ENCODE results near the gene ARHGAP15.

Gene ARHGAP15

GRCh38 chr2:143736904-143737303, 607.7 kb downstream of the ARHGAP15 start:
- DNase-seq = no peak

GRCh38 chr2:143740431-143740830, 611.2 kb downstream of the ARHGAP15 start:
- DNase-seq = no peak

GRCh38 chr2:143741205-143741604, 612.0 kb downstream of the ARHGAP15 start:
- DNase-seq = no peak

GRCh38 chr2:143742581-143742980, 613.4 kb downstream of the ARHGAP15 start:
- no peak for DNase-seq

GRCh38 chr2:143744114-143744513, 614.9 kb downstream of the ARHGAP15 start:
- no peak for DNase-seq

GRCh38 chr2:143745060-143745459, 615.8 kb downstream of the ARHGAP15 start:
- DNase-seq = no peak

- DNase-seq = no peak
These were observed 625.5 kb downstream of the ARHGAP15 start for GRCh38 chr2:143754742-143755141.

- no peak for DNase-seq
These were observed 629.6 kb downstream of the ARHGAP15 start for GRCh38 chr2:143758629-143759330.

- DNase-seq = no peak
These were observed 630.2 kb downstream of the ARHGAP15 start for GRCh38 chr2:143759455-143759854.

GRCh38 chr2:143762176-143762928, 633.1 kb downstream of the ARHGAP15 start:
- DNase-seq = no peak

- DNase-seq = no peak
These were observed 635.0 kb downstream of the ARHGAP15 start for GRCh38 chr2:143764261-143764660.

GRCh38 chr2:143764706-143765105, 635.5 kb downstream of the ARHGAP15 start:
- DNase-seq = no peak

GRCh38 chr2:143768991-143769390, 639.8 kb downstream of the ARHGAP15 start:
- DNase-seq = no peak

GRCh38 chr2:143771939-143772338, 642.7 kb downstream of the ARHGAP15 start:
- DNase-seq = no peak

GRCh38 chr2:143776526-143777297, 647.5 kb downstream of the ARHGAP15 start:
- DNase-seq = no peak

- DNase-seq = no peak
These were observed 649.8 kb downstream of the ARHGAP15 start for GRCh38 chr2:143779021-143779420.

GRCh38 chr2:143786026-143786765, 657.0 kb downstream of the ARHGAP15 start:
- no peak for DNase-seq

- no peak for DNase-seq
These were observed 658.5 kb downstream of the ARHGAP15 start for GRCh38 chr2:143787674-143788073.

- DNase-seq = no peak
These were observed 663.4 kb downstream of the ARHGAP15 start for GRCh38 chr2:143792602-143793001.

- DNase-seq = no peak
These were observed 664.2 kb downstream of the ARHGAP15 start for GRCh38 chr2:143793381-143793780.

GRCh38 chr2:143796051-143796450, 666.8 kb downstream of the ARHGAP15 start:
- DNase-seq = no peak

GRCh38 chr2:143801561-143801960, 672.3 kb downstream of the ARHGAP15 start:
- no peak for DNase-seq

GRCh38 chr2:143802242-143802641, 673.0 kb downstream of the ARHGAP15 start:
- no peak for DNase-seq

Measured in effector CD8-positive, alpha-beta T cell (primary cell).